Sigmoid colon (tissue), 4 donors: ENCODE measurements around the gene SCAMP1.

Source experiments
- POLR2A ChIP-seq, 2 donors: fragments of 450-650 bp; IDR thresholded peaks; one replicate each; pipeline ENCODE4 v1.6.1; 2016; ENCODE audit warnings: antibody characterized with exemption in 2 of 2, mild to moderate bottlenecking in 2 of 2, moderate library complexity in 2 of 2
- POLR2AphosphoS5 ChIP-seq, 4 donors: sonication (generic); formaldehyde crosslinking; IDR thresholded peaks; one replicate each; pipeline ENCODE4 v1.6.1; 2017; ENCODE audit warnings: antibody characterized with exemption in 4 of 4
- TF ChIP-seq, protein P1 (sequence below), 4 experiments: fragments of 450-650 bp in 3 of 4; fragments of 200-600 bp in 1 of 4; IDR thresholded peaks; one replicate each; pipeline ENCODE4 v1.5.1; 2016 to 2019; ENCODE audit warnings: antibody characterized with exemption in 4 of 4, mild to moderate bottlenecking in 3 of 4, moderate library complexity in 2 of 4

GRCh38 chr5:78369680-78370079 lies 9.3 kb downstream of the SCAMP1 start:
- TF ChIP-seq, protein P1, sequence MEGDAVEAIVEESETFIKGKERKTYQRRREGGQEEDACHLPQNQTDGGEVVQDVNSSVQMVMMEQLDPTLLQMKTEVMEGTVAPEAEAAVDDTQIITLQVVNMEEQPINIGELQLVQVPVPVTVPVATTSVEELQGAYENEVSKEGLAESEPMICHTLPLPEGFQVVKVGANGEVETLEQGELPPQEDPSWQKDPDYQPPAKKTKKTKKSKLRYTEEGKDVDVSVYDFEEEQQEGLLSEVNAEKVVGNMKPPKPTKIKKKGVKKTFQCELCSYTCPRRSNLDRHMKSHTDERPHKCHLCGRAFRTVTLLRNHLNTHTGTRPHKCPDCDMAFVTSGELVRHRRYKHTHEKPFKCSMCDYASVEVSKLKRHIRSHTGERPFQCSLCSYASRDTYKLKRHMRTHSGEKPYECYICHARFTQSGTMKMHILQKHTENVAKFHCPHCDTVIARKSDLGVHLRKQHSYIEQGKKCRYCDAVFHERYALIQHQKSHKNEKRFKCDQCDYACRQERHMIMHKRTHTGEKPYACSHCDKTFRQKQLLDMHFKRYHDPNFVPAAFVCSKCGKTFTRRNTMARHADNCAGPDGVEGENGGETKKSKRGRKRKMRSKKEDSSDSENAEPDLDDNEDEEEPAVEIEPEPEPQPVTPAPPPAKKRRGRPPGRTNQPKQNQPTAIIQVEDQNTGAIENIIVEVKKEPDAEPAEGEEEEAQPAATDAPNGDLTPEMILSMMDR (IDR thresholded peaks at IDR 0.05): no peak
- TF ChIP-seq POLR2A (IDR thresholded peaks at IDR 0.05) (no peak), POLR2AphosphoS5 (IDR thresholded peaks at IDR 0.05) (no peak)
